ENCODE results near the gene CLDN11.

Gene CLDN11

GRCh38 chr3:170482199-170482598, 63.5 kb downstream of the CLDN11 start:
- TF ChIP-seq CTCF (IDR thresholded peaks at IDR 0.05; ENCODE audit: low read depth, low read length) = no peak
- no peak for DNase-seq (ENCODE audit: extremely low read depth, low read depth)

- no peak for DNase-seq (ENCODE audit: extremely low read depth, low read depth)
- TF ChIP-seq CTCF (IDR thresholded peaks at IDR 0.05; ENCODE audit: low read depth, low read length) = peak; percentile 3; the same call in 1 of the 2 replicates
Measured at GRCh38 chr3:170483485-170484262, 65.0 kb downstream of the CLDN11 start.
